HFFc6 (cell line): ENCODE measurements around the gene PARD3B. TPM values are rescaled to one million over a fixed set of nuclear protein-coding genes. Genes with fewer than 3 reads are reported as not detected.

Experiments used
- DNase-seq: peaks from one replicate; pipeline ENCODE4 v3.0.0-alpha.2; 2018
- H3K27ac Mint-ChIP-seq: 2 replicates; pipeline ENCODE4 v1.8.0; 2020; ENCODE audit warnings: mild to moderate bottlenecking, mixed read lengths
- H3K27me3 Mint-ChIP-seq: 2 replicates; pipeline ENCODE4 v1.8.0; 2021; ENCODE audit warnings: mild to moderate bottlenecking, moderate library complexity, mixed read lengths; ENCODE audit not compliant: insufficient read depth
- H3K36me3 Mint-ChIP-seq: 2 replicates; pipeline ENCODE4 v1.8.0; 2021; ENCODE audit warnings: low read depth, mixed read lengths
- H3K4me1 Mint-ChIP-seq: 2 replicates; pipeline ENCODE4 v1.8.0; 2020; ENCODE audit warnings: low read depth, mixed read lengths
- H3K4me3 Mint-ChIP-seq: 2 replicates; pipeline ENCODE4 v1.8.0; 2020; ENCODE audit warnings: mild to moderate bottlenecking, moderate library complexity, mixed read lengths
- H3K9me3 Mint-ChIP-seq: 2 replicates; pipeline ENCODE4 v1.8.0; 2020; ENCODE audit warnings: mild to moderate bottlenecking, mixed read lengths
- total RNA-seq, 6 experiments: library from RNA; stranded (reverse); fragmentation: NEBNext Ultra II Directional; extraction: Animal tissue kit (Norgen Biotek cat#: 25700); gene quantifications; 2 replicates in 1 of 6; 3 replicates in 5 of 6; pipeline ENCODE4 v1.2.3, GENCODE V29; 2021
- TF ChIP-seq, protein P1 (sequence below): fragments of 200-600 bp; sonication (generic); IDR thresholded peaks from 2 replicates; pipeline ENCODE4 v1.5.0; 2021; ENCODE audit warnings: antibody characterized with exemption, mild to moderate bottlenecking

PARD3B gene
- total RNA-seq, 6 experiments from 2014 or later, result 14.0 to 22.4 (median 15.3) TPM

DNA sequence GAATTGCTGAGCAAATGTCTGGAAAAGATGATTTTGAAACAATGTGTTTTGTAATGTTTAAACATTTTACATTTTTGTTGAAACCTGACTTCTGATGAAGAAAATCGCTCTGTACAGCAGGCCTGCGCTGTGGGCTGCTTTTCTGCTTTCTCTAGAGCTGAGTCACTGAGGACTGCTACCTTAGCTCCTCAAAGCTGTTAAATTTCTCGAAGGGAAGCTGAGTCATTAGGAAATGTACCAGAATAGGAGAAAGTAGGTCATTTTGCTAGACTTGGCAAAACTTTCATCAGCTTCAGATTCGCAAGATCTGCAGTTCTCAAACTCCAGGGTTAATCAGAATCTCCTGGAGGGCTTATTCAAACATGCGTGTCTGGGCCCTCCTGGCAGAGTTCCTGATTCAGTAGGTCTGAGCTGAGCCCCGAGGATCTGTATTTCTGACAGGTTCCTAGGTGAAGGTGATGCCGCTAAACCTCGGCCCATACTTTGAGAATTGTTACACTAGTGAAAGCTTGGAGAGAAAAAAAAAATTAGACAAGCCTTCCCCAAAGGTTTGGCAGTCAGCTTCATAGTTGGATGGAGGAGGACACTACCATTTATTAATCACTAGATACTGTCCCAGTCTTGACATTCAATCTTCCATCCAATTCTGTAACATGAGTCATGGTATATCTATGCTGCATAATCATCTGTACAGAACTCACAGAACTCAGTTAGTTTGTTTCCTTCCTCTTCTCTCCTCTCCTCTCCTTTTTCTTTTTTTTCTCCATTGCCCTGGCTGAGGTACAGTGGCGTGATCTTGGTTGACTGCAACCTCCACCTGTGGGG, 297.6 kb downstream of the PARD3B start:
- H3K4me3 Mint-ChIP-seq, result peak overlapping the region; percentile 78
- H3K4me1 Mint-ChIP-seq, result peaks cover 22% of the 10 kb centered on the region
- TF ChIP-seq, protein P1, sequence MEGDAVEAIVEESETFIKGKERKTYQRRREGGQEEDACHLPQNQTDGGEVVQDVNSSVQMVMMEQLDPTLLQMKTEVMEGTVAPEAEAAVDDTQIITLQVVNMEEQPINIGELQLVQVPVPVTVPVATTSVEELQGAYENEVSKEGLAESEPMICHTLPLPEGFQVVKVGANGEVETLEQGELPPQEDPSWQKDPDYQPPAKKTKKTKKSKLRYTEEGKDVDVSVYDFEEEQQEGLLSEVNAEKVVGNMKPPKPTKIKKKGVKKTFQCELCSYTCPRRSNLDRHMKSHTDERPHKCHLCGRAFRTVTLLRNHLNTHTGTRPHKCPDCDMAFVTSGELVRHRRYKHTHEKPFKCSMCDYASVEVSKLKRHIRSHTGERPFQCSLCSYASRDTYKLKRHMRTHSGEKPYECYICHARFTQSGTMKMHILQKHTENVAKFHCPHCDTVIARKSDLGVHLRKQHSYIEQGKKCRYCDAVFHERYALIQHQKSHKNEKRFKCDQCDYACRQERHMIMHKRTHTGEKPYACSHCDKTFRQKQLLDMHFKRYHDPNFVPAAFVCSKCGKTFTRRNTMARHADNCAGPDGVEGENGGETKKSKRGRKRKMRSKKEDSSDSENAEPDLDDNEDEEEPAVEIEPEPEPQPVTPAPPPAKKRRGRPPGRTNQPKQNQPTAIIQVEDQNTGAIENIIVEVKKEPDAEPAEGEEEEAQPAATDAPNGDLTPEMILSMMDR, result no peak
- H3K27ac Mint-ChIP-seq, result peak overlapping the region; percentile 84
- peak; percentile 91 for DNase-seq
- H3K36me3 Mint-ChIP-seq, result no peaks in the 10 kb centered on the region
- no peaks in the 10 kb centered on the region for H3K9me3 Mint-ChIP-seq
- no peaks in the 10 kb centered on the region for H3K27me3 Mint-ChIP-seq

DNA sequence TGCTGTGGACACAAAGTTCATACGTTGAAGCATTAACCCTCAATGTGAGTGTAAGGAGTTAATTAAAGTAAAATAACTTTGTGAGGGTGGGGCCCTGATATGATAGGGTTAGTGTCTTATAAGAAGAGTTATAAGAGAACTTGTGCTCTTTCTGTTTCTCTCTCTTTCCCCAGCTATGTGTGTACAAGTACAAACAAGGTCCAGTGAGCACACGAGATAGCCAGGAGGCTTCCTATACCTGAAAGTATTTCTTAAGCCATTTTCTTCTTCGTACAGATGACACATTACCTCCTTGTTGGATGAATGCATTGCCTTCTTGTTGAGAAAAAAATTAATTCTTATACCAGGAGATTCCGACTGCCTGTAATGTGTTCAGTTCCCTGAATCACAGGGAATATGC, 301.2 kb downstream of the PARD3B start:
- H3K36me3 Mint-ChIP-seq, result no peaks in the 10 kb centered on the region
- no peaks in the 10 kb centered on the region for H3K9me3 Mint-ChIP-seq
- no peak overlapping the region for H3K4me3 Mint-ChIP-seq
- no peaks in the 10 kb centered on the region for H3K27me3 Mint-ChIP-seq
- H3K4me1 Mint-ChIP-seq, result peaks cover 22% of the 10 kb centered on the region
- TF ChIP-seq, protein P1, result no peak
- DNase-seq, result no peak
- H3K27ac Mint-ChIP-seq, result no peak overlapping the region

DNA sequence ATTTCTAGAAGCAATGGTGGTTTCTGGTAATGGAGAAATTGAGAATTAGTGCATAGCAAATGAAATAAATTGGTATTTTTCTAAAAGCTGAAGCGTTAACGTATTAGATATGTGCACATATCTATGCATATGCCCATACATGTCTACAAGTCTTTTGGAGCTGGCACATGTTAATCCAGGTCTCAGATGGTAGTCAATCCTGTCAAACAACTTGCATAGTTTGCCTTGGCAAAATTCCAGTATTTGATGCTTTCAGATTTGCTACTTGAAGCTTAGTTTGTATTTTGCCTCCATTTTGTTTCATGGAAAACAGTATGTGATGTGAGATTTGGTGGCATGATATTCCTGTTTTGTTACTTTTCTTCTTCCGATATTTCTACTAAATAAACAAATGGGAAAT, 304.6 kb downstream of the PARD3B start:
- Mint-ChIP-seq H3K27ac (no peak overlapping the region), H3K36me3 (no peaks in the 10 kb centered on the region), H3K4me3 (no peak overlapping the region), H3K9me3 (no peaks in the 10 kb centered on the region), H3K27me3 (no peaks in the 10 kb centered on the region), H3K4me1 (no peaks in the 10 kb centered on the region)
- DNase-seq, result no peak
- TF ChIP-seq, protein P1, result no peak

DNA sequence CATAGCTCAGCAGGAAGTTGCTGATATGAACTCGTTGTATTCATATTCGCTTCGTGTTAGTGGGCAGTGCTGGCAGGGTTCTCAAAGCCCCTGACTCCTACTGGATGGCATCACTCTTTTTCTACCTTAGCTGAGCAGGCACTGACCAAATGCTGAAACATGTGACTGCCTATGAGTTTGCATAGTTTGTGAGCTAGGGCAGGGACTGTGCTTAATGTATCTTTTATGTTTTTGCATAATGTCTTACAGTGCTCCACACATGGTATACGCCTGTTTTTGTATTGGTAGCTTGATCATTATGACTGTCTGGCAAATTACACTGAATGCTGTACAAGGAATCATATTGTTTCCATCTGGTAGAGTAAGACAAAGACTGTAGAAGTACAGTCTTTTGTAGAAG, 305.3 kb downstream of the PARD3B start:
- no peak for DNase-seq
- H3K9me3 Mint-ChIP-seq, result no peaks in the 10 kb centered on the region
- no peaks in the 10 kb centered on the region for H3K4me1 Mint-ChIP-seq
- H3K4me3 Mint-ChIP-seq, result no peak overlapping the region
- H3K27me3 Mint-ChIP-seq, result no peaks in the 10 kb centered on the region
- no peaks in the 10 kb centered on the region for H3K36me3 Mint-ChIP-seq
- no peak overlapping the region for H3K27ac Mint-ChIP-seq
- TF ChIP-seq, protein P1, result no peak

DNA sequence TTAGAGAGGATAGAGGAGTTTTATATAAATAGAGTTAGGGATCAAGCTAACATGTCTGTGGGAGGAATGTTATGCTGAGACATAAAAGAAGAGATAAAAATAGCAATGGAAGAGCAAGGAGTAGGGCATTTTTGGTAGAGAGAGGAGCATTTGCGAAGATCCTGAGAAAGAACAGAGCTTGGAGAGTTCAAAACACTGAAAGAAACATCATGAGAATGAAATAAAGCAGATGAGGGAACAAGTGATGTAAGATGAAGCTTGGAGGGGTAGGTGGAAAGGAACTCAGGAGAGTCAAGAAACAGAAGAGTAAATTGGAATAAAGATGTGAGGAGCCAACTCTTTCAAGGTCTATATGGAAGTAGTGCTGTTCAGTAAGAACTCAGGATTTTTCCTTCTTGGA, 308.6 kb downstream of the PARD3B start:
- Mint-ChIP-seq H3K27ac (no peak overlapping the region), H3K36me3 (no peaks in the 10 kb centered on the region), H3K4me3 (no peak overlapping the region), H3K4me1 (no peaks in the 10 kb centered on the region), H3K9me3 (no peaks in the 10 kb centered on the region), H3K27me3 (no peaks in the 10 kb centered on the region)
- DNase-seq, result no peak
- TF ChIP-seq, protein P1, result no peak
